ENCODE results near the gene CEBPZ.

Gene CEBPZ

GRCh38 chr2:37190290-37190689 lies 41.1 kb downstream of the CEBPZ start:
- DNase-seq = no peak
- no peaks in the 10 kb centered on the region for H3F3A ChIP-seq (ENCODE audit: insufficient read depth, low read length)
- no peaks in the 10 kb centered on the region for H3K9me3 ChIP-seq (replicated peaks; ENCODE audit: insufficient read depth, low read length)
- no peak overlapping the region for H3K27ac ChIP-seq (ENCODE audit: low read length)
- H4K20me1 ChIP-seq (ENCODE audit: insufficient read depth, low read length) = no peaks in the 10 kb centered on the region
- no peak overlapping the region for H2AFZ ChIP-seq (ENCODE audit: low read length)
- H3K27me3 ChIP-seq (replicated peaks; ENCODE audit: insufficient read depth, low read length) = no peaks in the 10 kb centered on the region
- no peak overlapping the region for H3K4me2 ChIP-seq (ENCODE audit: low read depth, low read length)
- no peaks in the 10 kb centered on the region for H3K36me3 ChIP-seq (replicated peaks; ENCODE audit: insufficient read depth, low read length)
- no peak overlapping the region for H3K9ac ChIP-seq (ENCODE audit: low read length)
- H3K79me2 ChIP-seq (ENCODE audit: low read length) = no peaks in the 10 kb centered on the region
- H3K4me3 ChIP-seq (ENCODE audit: low read length) = no peak overlapping the region
- H3K9me2 ChIP-seq (replicated peaks; ENCODE audit: insufficient read depth, low read length) = no peaks in the 10 kb centered on the region
- no peaks in the 10 kb centered on the region for H3K4me1 ChIP-seq (ENCODE audit: low read length)
- TF ChIP-seq CTCF (IDR thresholded peaks at IDR 0.05; ENCODE audit: low read length) = no peak
- no peak for TF ChIP-seq EZH2 (optimal IDR thresholded peaks at IDR 0.05; ENCODE audit: low read depth, low read length)
- TF ChIP-seq EZH2phosphoT487 (IDR thresholded peaks at IDR 0.05; ENCODE audit: low read length) = no peak

GRCh38 chr2:37189452-37190153 lies 41.8 kb downstream of the CEBPZ start:
- no peak overlapping the region for H3K27ac ChIP-seq (ENCODE audit: low read length)
- no peaks in the 10 kb centered on the region for H3K27me3 ChIP-seq (replicated peaks; ENCODE audit: insufficient read depth, low read length)
- no peaks in the 10 kb centered on the region for H3K9me3 ChIP-seq (replicated peaks; ENCODE audit: insufficient read depth, low read length)
- no peak overlapping the region for H3K4me3 ChIP-seq (ENCODE audit: low read length)
- no peaks in the 10 kb centered on the region for H3F3A ChIP-seq (ENCODE audit: insufficient read depth, low read length)
- no peaks in the 10 kb centered on the region for H3K4me1 ChIP-seq (ENCODE audit: low read length)
- no peaks in the 10 kb centered on the region for H3K36me3 ChIP-seq (replicated peaks; ENCODE audit: insufficient read depth, low read length)
- no peaks in the 10 kb centered on the region for H3K79me2 ChIP-seq (ENCODE audit: low read length)
- H3K9ac ChIP-seq (ENCODE audit: low read length) = no peak overlapping the region
- no peak for DNase-seq
- H2AFZ ChIP-seq (ENCODE audit: low read length) = no peak overlapping the region
- no peak overlapping the region for H3K4me2 ChIP-seq (ENCODE audit: low read depth, low read length)
- no peaks in the 10 kb centered on the region for H3K9me2 ChIP-seq (replicated peaks; ENCODE audit: insufficient read depth, low read length)
- no peak for TF ChIP-seq EZH2phosphoT487 (IDR thresholded peaks at IDR 0.05; ENCODE audit: low read length)
- TF ChIP-seq CTCF (IDR thresholded peaks at IDR 0.05; ENCODE audit: low read length) = no peak
- TF ChIP-seq EZH2 (optimal IDR thresholded peaks at IDR 0.05; ENCODE audit: low read depth, low read length) = no peak
- H4K20me1 ChIP-seq (ENCODE audit: insufficient read depth, low read length) = no peaks in the 10 kb centered on the region

GRCh38 chr2:37188570-37188969 lies 42.8 kb downstream of the CEBPZ start, which contains the start of gene SULT6B1:
Gene SULT6B1 (minus strand): TSS chr2:37188670. CDS start chr2:37188640, 30 bp downstream.
- no peaks in the 10 kb centered on the region for H3K9me2 ChIP-seq (replicated peaks; ENCODE audit: insufficient read depth, low read length)
- H3K9ac ChIP-seq (ENCODE audit: low read length) = no peak within 1 kb of the TSS
- H3K27ac ChIP-seq (ENCODE audit: low read length) = no peak within 1 kb of the TSS
- no peak within 1 kb of the TSS for H3K4me2 ChIP-seq (ENCODE audit: low read depth, low read length)
- H3F3A ChIP-seq (ENCODE audit: insufficient read depth, low read length) = no peaks in the 10 kb centered on the region
- H3K36me3 ChIP-seq (replicated peaks; ENCODE audit: insufficient read depth, low read length) = no peaks in the 10 kb centered on the region
- no peak within 1 kb of the TSS for H2AFZ ChIP-seq (ENCODE audit: low read length)
- TF ChIP-seq CTCF (IDR thresholded peaks at IDR 0.05; ENCODE audit: low read length) (no peak), EZH2phosphoT487 (IDR thresholded peaks at IDR 0.05; ENCODE audit: low read length) (no peak), EZH2 (optimal IDR thresholded peaks at IDR 0.05; ENCODE audit: low read depth, low read length) (no peak)
- H3K9me3 ChIP-seq (replicated peaks; ENCODE audit: insufficient read depth, low read length) = no peaks in the 10 kb centered on the region
- no peaks in the 10 kb centered on the region for H4K20me1 ChIP-seq (ENCODE audit: insufficient read depth, low read length)
- H3K79me2 ChIP-seq (ENCODE audit: low read length) = no peaks in the 10 kb centered on the region
- H3K4me1 ChIP-seq (ENCODE audit: low read length) = no peaks in the 10 kb centered on the region
- DNase-seq = no peak
- H3K4me3 ChIP-seq (ENCODE audit: low read length) = no peak within 1 kb of the TSS
- H3K27me3 ChIP-seq (replicated peaks; ENCODE audit: insufficient read depth, low read length) = no peaks in the 10 kb centered on the region
